Neural progenitor cell (in vitro differentiated cells): ENCODE data around the gene PCNX2. TPM values are rescaled to one million over a fixed set of nuclear protein-coding genes. Genes with fewer than 3 reads are reported as not detected.

Experiments
- DNase-seq: peaks from one replicate; pipeline ENCODE4 v3.0.0-alpha.2; 2016; ENCODE audit warnings: low spot score
- H2AFZ ChIP-seq: fragments of 200-600 bp; sonication (generic); replicated peaks from 2 replicates; pipeline ENCODE4 v1.6.1; 2016; ENCODE audit warnings: antibody characterized with exemption
- H3F3A ChIP-seq: fragments of 200-600 bp; sonication (generic); 2 replicates; pipeline ENCODE4 v1.6.1; 2016; ENCODE audit warnings: antibody characterized with exemption, low read depth
- H3K27ac ChIP-seq: fragments of 200-600 bp; sonication (generic); 2 replicates; pipeline ENCODE4 v1.5.1; 2016; ENCODE audit warnings: mild to moderate bottlenecking
- H3K27me3 ChIP-seq: fragments of 200-600 bp; sonication (generic); 2 replicates; pipeline ENCODE4 v1.6.1; 2016; ENCODE audit warnings: mild to moderate bottlenecking, moderate library complexity
- H3K36me3 ChIP-seq: fragments of 200-600 bp; sonication (generic); 2 replicates; pipeline ENCODE4 v1.5.1; 2016
- H3K4me1 ChIP-seq: fragments of 200-600 bp; sonication (generic); 2 replicates; pipeline ENCODE4 v1.6.1; 2016; ENCODE audit warnings: mixed run types
- H3K4me2 ChIP-seq: fragments of 200-600 bp; sonication (generic); 2 replicates; pipeline ENCODE4 v1.6.1; 2016
- H3K4me3 ChIP-seq: fragments of 200-600 bp; sonication (generic); 2 replicates; pipeline ENCODE4 v1.5.1; 2016
- H3K79me2 ChIP-seq: fragments of 200-600 bp; sonication (generic); 2 replicates; pipeline ENCODE4 v1.6.1; 2016; ENCODE audit warnings: low read depth
- H3K9ac ChIP-seq: fragments of 200-600 bp; sonication (generic); 2 replicates; pipeline ENCODE4 v1.6.1; 2016
- H3K9me3 ChIP-seq: fragments of 200-600 bp; sonication (generic); 2 replicates; pipeline ENCODE4 v1.5.1; 2016; ENCODE audit warnings: low read depth
- H4K20me1 ChIP-seq: fragments of 200-600 bp; sonication (generic); 2 replicates; pipeline ENCODE4 v1.6.1; 2016; ENCODE audit warnings: low read depth
- H3K27ac Mint-ChIP-seq: 3 replicates; pipeline ENCODE4 v1.8.0; 2021; ENCODE audit warnings: mixed read lengths
- H3K27me3 Mint-ChIP-seq: 2 replicates; pipeline ENCODE4 v1.8.0; 2022; ENCODE audit warnings: low read depth, mild to moderate bottlenecking, inconsistent platforms, moderate library complexity, mixed read lengths; ENCODE audit not compliant: insufficient read depth
- H3K36me3 Mint-ChIP-seq: 3 replicates; pipeline ENCODE4 v1.8.0; 2021; ENCODE audit warnings: mixed read lengths
- H3K4me1 Mint-ChIP-seq: 3 replicates; pipeline ENCODE4 v1.8.0; 2021; ENCODE audit warnings: mixed read lengths
- H3K4me3 Mint-ChIP-seq: 3 replicates; pipeline ENCODE4 v1.8.0; 2021; ENCODE audit warnings: mild to moderate bottlenecking, moderate library complexity, mixed read lengths
- H3K9me3 Mint-ChIP-seq: 3 replicates; pipeline ENCODE4 v1.8.0; 2020; ENCODE audit warnings: mixed read lengths
- EZH2 ChIP-seq: fragments of 200-600 bp; sonication (generic); IDR thresholded peaks from 2 replicates; pipeline ENCODE4 v1.6.1; 2017; ENCODE audit warnings: antibody characterized with exemption, mild to moderate bottlenecking, moderate library complexity
- EZH2phosphoT487 ChIP-seq: fragments of 200-600 bp; sonication (generic); IDR thresholded peaks from 2 replicates; pipeline ENCODE4 v1.6.1; 2017; ENCODE audit warnings: antibody characterized with exemption
- total RNA-seq: library from RNA; depleted of rRNA; stranded (reverse); fragments of >200 nt; gene quantifications from 2 replicates; pipeline ENCODE4 v1.2.3, GENCODE V29; 2015; ENCODE audit warnings: low replicate concordance
- TF ChIP-seq, protein P1 (sequence below): fragments of 200-600 bp; sonication (generic); IDR thresholded peaks from 2 replicates; pipeline ENCODE4 v1.5.1; 2017; ENCODE audit warnings: antibody characterized with exemption, mild to moderate bottlenecking

PCNX2 gene
- total RNA-seq, 1 donor from 2014 or later = 30.8 TPM

DNA sequence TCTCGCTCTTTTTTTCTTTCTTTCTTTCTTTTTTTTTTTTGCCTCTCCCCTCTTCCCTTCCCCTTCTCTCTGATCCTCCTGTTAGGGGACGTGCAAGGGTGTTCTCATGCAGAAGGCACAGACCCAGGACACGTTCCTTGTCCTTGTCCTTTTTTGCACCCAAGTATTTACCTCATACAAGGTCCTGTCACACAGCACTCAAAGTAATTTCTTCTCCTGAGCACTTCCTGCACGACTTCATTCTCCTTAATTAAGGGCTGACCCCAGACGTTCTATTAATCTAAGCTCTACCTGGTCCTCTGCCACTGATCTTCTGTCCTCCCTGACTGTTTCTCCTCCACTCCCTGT lies 424 bp upstream of the PCNX2 start:
- H3K4me1 ChIP-seq = peaks cover 10% of the 10 kb centered on the region
- H3K4me1 Mint-ChIP-seq = peaks cover 14% of the 10 kb centered on the region
- H3K27ac Mint-ChIP-seq = no peak overlapping the region
- H4K20me1 ChIP-seq = peaks cover 21% of the 10 kb centered on the region
- no peak for DNase-seq
- peak overlapping the region; percentile 81 for H3K4me3 ChIP-seq
- peaks cover 2% of the 10 kb centered on the region for H3K27me3 Mint-ChIP-seq
- H3K9me3 ChIP-seq = no peaks in the 10 kb centered on the region
- H3K36me3 Mint-ChIP-seq = no peaks in the 10 kb centered on the region
- peaks cover 6% of the 10 kb centered on the region for H3F3A ChIP-seq
- peak overlapping the region; percentile 90 for H3K4me3 Mint-ChIP-seq
- no peaks in the 10 kb centered on the region for H3K27me3 ChIP-seq
- H2AFZ ChIP-seq = peak overlapping the region; percentile 86
- H3K9ac ChIP-seq = no peak overlapping the region
- H3K4me2 ChIP-seq = peak overlapping the region; percentile 89
- H3K79me2 ChIP-seq = peaks cover 42% of the 10 kb centered on the region
- H3K27ac ChIP-seq = no peak overlapping the region
- no peaks in the 10 kb centered on the region for H3K9me3 Mint-ChIP-seq
- TF ChIP-seq EZH2phosphoT487 = no peak
- no peak for TF ChIP-seq EZH2
- TF ChIP-seq, protein P1, sequence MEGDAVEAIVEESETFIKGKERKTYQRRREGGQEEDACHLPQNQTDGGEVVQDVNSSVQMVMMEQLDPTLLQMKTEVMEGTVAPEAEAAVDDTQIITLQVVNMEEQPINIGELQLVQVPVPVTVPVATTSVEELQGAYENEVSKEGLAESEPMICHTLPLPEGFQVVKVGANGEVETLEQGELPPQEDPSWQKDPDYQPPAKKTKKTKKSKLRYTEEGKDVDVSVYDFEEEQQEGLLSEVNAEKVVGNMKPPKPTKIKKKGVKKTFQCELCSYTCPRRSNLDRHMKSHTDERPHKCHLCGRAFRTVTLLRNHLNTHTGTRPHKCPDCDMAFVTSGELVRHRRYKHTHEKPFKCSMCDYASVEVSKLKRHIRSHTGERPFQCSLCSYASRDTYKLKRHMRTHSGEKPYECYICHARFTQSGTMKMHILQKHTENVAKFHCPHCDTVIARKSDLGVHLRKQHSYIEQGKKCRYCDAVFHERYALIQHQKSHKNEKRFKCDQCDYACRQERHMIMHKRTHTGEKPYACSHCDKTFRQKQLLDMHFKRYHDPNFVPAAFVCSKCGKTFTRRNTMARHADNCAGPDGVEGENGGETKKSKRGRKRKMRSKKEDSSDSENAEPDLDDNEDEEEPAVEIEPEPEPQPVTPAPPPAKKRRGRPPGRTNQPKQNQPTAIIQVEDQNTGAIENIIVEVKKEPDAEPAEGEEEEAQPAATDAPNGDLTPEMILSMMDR = no peak
- no peaks in the 10 kb centered on the region for H3K36me3 ChIP-seq

DNA sequence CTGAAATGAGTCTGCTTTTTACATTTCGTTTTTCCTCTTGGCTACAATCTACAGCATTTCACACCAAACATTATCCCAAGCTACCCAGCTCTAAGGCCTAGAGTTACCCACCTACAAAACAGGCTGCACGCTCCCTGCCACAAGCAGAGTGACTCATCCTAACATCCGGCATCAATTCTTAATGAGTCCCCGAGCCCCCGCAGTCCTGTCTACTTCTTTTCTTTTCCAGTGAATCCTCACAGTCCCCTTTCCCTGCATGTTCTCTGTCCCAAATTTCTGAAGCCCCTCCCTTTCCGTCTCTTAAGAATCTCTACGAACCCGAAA lies 650 bp downstream of the PCNX2 start:
- TF ChIP-seq, protein P1 = no peak
- TF ChIP-seq EZH2phosphoT487 = no peak
- TF ChIP-seq EZH2 = no peak
- H3K36me3 ChIP-seq = no peaks in the 10 kb centered on the region
- Mint-ChIP-seq H3K36me3 (no peaks in the 10 kb centered on the region), H3K27me3 (peaks cover 2% of the 10 kb centered on the region), H3K27ac (no peak overlapping the region), H3K4me3 (peak overlapping the region; percentile 91), H3K9me3 (no peaks in the 10 kb centered on the region), H3K4me1 (peaks cover 14% of the 10 kb centered on the region)
- H2AFZ ChIP-seq = peak overlapping the region; percentile 86
- peaks cover 15% of the 10 kb centered on the region for H3K4me1 ChIP-seq
- H4K20me1 ChIP-seq = peaks cover 29% of the 10 kb centered on the region
- H3K9me3 ChIP-seq = no peaks in the 10 kb centered on the region
- H3K9ac ChIP-seq = no peak overlapping the region
- peak; percentile 52 for DNase-seq
- no peak overlapping the region for H3K27ac ChIP-seq
- H3K4me3 ChIP-seq = peak overlapping the region; percentile 81
- no peaks in the 10 kb centered on the region for H3K27me3 ChIP-seq
- peak overlapping the region; percentile 89 for H3K4me2 ChIP-seq
- H3K79me2 ChIP-seq = peaks cover 51% of the 10 kb centered on the region
- peaks cover 6% of the 10 kb centered on the region for H3F3A ChIP-seq

DNA sequence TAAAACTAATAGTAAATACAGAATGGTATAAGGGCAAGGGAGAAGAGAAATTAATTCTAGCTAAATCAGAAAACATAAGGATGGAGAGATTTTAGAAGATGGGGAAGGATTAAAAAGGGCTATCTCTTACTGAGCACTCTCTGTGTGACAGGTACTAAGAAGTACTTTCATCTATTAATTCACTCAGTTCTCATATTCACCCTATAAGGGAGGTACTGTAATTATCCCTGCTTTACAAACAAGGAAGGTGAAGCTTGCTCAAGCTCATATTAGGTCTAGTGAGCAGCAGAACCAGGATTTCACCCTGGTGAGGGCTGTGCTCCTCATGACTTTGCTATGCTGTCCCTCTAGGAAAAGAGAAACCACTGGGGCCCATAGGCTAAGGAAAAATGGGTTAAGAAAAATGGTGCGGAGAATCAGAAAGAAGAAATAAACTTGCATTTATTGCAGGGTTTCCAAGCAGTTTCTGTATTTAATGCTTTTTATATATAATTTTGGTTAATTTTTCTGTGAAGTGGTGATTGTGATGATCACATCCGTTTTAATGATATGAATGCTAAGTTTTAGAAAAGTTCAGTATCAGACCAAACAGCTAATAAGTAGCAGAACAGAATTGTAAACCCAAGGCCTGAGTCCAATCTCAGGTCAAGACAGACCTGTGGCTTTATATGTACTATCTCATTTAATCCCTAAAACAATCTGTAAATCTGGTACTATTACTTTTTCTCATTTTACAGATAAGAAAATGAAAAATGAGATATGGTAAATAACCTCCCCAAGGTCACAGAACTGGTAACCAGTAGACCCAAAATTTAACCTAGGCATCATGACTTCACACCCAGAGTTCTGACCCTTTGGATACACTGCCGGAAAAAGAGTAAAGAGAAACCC lies 1.7 kb downstream of the PCNX2 start:
- H3K9me3 Mint-ChIP-seq = no peaks in the 10 kb centered on the region
- peaks cover 5% of the 10 kb centered on the region for H3K27me3 Mint-ChIP-seq
- H3K36me3 Mint-ChIP-seq = no peaks in the 10 kb centered on the region
- Histone ChIP-seq H3K27ac (no peak overlapping the region), H3K9me3 (no peaks in the 10 kb centered on the region), H3K27me3 (no peaks in the 10 kb centered on the region), H3K4me2 (no peak overlapping the region), H3K36me3 (no peaks in the 10 kb centered on the region), H3K9ac (no peak overlapping the region), H3F3A (peaks cover 6% of the 10 kb centered on the region), H3K4me1 (peaks cover 23% of the 10 kb centered on the region), H2AFZ (no peak overlapping the region), H4K20me1 (peaks cover 37% of the 10 kb centered on the region), H3K4me3 (no peak overlapping the region), H3K79me2 (peaks cover 62% of the 10 kb centered on the region)
- H3K4me1 Mint-ChIP-seq = peaks cover 20% of the 10 kb centered on the region
- TF ChIP-seq, protein P1 = no peak
- no peak for TF ChIP-seq EZH2phosphoT487
- no peak for TF ChIP-seq EZH2
- H3K27ac Mint-ChIP-seq = no peak overlapping the region
- peak overlapping the region; percentile 34 for H3K4me3 Mint-ChIP-seq
- DNase-seq = no peak
